Prostate gland (tissue), 2 donors: ENCODE measurements around the gene TTC31.

Experiments
- POLR2A ChIP-seq: fragments of 450-650 bp; IDR thresholded peaks from one replicate; pipeline ENCODE4 v1.6.1; 2016; ENCODE audit warnings: antibody characterized with exemption, mild to moderate bottlenecking
- POLR2AphosphoS5 ChIP-seq: sonication (generic); formaldehyde crosslinking; IDR thresholded peaks from one replicate; pipeline ENCODE4 v1.6.1; 2017; ENCODE audit warnings: antibody characterized with exemption
- TF ChIP-seq, protein P1 (sequence below), 4 experiments: fragments of 200-600 bp in 2 of 4; fragments of 450-650 bp in 2 of 4; sonication (generic) in 2 of 4; IDR thresholded peaks; 1 replicate in 3 of 4; 2 replicates in 1 of 4; pipeline ENCODE4 v1.5.1; 2016 to 2019; ENCODE audit warnings: antibody characterized with exemption in 4 of 4, mild to moderate bottlenecking in 2 of 4, moderate library complexity in 2 of 4

DNA sequence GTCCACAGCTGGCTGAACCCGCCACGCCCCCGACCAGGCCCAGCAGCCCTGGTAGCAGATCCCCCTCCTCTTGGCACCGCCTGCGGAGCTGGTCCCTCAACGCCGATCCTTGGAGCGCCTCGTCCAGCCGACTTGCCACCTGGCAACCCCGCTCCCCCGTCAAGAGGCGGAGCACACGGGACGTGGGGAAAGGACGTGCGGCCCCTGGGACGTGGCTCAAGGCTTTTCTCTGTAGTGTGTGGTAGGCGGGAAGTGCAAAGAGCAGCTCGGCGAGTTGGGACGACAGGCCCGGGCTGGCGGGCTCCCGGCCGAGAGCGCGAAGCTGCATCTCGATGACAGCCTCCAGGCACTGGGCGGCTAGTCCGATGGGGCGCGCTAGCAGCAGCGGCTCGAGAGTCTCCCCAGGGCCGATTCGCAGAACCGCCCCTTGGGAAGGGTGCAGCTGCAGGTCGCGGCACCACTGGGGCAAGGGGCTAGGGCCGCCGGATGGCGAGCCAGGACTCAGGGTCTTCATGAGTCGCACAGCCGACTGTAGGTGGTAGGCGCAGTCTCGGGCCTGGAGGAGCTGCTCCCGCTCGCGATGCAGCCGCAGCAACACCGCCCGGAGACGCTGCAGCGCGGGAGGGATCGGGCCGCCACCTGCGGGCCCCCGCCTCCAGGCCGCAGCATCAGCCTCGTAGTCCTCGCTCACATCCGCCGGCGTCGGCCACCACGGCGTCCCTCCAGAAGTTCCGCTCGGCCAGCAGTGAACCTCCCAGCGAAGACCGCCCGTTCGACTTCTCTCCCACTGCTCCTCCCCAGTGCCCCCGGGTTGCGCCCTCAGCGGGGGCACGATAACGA is 700 bp upstream of the TTC31 start:
- TF ChIP-seq POLR2A: no peak
- TF ChIP-seq, protein P1, sequence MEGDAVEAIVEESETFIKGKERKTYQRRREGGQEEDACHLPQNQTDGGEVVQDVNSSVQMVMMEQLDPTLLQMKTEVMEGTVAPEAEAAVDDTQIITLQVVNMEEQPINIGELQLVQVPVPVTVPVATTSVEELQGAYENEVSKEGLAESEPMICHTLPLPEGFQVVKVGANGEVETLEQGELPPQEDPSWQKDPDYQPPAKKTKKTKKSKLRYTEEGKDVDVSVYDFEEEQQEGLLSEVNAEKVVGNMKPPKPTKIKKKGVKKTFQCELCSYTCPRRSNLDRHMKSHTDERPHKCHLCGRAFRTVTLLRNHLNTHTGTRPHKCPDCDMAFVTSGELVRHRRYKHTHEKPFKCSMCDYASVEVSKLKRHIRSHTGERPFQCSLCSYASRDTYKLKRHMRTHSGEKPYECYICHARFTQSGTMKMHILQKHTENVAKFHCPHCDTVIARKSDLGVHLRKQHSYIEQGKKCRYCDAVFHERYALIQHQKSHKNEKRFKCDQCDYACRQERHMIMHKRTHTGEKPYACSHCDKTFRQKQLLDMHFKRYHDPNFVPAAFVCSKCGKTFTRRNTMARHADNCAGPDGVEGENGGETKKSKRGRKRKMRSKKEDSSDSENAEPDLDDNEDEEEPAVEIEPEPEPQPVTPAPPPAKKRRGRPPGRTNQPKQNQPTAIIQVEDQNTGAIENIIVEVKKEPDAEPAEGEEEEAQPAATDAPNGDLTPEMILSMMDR (IDR thresholded peaks at IDR 0.05): no peak
- no peak for TF ChIP-seq POLR2AphosphoS5
